Left renal cortex interstitium (tissue), 4 donors: ENCODE data around the gene S100A1. TPM values are rescaled to one million over a fixed set of nuclear protein-coding genes. Genes with fewer than 3 reads are reported as not detected.

ENCODE experiments used
- DNase-seq, 4 donors: peaks; one replicate each; pipeline ENCODE4 v3.0.0-alpha.2; 2013; ENCODE audit warnings: low read depth in 4 of 4, low spot score in 2 of 4, missing footprints in 1 of 4
- polyA plus RNA-seq, 4 donors: library from polyadenylated mRNA; unstranded; fragments of 120-200 nt; gene quantifications; one replicate each; pipeline ENCODE4 v1.2.1, GENCODE V29; 2013; ENCODE audit not compliant: insufficient read length in 4 of 4

Gene S100A1
- polyA plus RNA-seq, 4 donors: 20.3 to 36.3 (median 23.9) TPM

DNA sequence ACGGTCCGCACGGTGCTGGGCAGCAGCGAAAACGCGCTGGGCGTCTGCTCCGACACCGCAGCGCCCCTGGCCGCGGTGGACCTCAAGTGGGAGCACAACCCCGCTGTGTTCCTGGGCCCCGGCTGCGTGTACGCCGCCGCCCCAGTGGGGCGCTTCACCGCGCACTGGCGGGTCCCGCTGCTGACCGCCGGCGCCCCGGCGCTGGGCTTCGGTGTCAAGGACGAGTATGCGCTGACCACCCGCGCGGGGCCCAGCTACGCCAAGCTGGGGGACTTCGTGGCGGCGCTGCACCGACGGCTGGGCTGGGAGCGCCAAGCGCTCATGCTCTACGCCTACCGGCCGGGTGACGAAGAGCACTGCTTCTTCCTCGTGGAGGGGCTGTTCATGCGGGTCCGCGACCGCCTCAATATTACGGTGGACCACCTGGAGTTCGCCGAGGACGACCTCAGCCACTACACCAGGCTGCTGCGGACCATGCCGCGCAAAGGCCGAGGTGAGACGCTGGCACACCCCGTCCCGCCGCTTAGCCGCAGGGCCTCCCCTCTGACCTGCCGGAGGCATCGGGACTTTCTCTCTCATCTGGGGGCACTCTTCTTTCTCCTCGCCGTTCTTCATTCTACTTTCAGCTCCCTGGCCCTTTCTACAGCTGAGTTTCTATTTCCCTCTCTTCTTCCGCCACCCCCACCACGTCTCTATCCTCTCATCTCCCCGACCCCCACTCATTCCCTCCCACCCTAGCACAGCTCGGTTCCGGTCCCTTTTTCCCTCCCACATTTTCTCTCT lies 51.3 kb downstream of the S100A1 start:
- no peak for DNase-seq

DNA sequence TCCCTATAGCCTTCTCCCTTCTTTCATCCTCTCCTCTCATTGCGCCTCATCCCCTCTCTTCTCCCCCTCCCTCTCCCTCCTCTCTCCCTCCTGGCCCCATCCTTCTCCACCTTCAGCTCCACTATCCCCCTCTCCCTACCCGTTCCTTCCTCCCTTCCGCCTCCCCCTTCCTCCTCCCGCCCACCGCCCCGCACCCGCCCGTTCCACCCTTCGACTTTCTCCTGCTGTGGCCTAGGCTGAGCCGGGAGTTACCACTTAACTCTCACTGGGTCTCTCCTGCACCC lies 51.8 kb downstream of the S100A1 start:
- no peak for DNase-seq

Other genes starting within 250 kb of the S100A1 start
- gene S100A8, start 237.4 kb upstream of the S100A1 start, polyA plus RNA-seq: 10 to 100 TPM in 3 of 4 donors, 1 to 10 TPM in 1; 4.4 to 15.1 (median 12.9) TPM
- gene S100A7A, start 211.9 kb upstream of the S100A1 start, polyA plus RNA-seq: not detected
- under 1 TPM in 3 of 4 donors, not detected in 1; 0.32 to 0.87 (median 0.55) TPM for gene S100A7, start 167.8 kb upstream of the S100A1 start, polyA plus RNA-seq
- gene S100A6, start 92.4 kb upstream of the S100A1 start, polyA plus RNA-seq: 100 to 1,000 TPM; 184 to 308 (median 260) TPM
- gene S100A5, start 87.5 kb upstream of the S100A1 start, polyA plus RNA-seq: 1 to 10 TPM in 2 of 4 donors, under 1 TPM in 2; 0.76 to 1.3 (median 1.1) TPM
- gene S100A4, start 82.6 kb upstream of the S100A1 start, polyA plus RNA-seq: 10 to 100 TPM; 32.3 to 55.5 (median 47.8) TPM
- under 1 TPM in 3 of 4 donors, not detected in 1; 0.46 to 0.52 (median 0.47) TPM for gene S100A3, start 79.2 kb upstream of the S100A1 start, polyA plus RNA-seq
- gene S100A2, start 62.6 kb upstream of the S100A1 start, polyA plus RNA-seq: 1 to 10 TPM; 6.0 to 9.8 (median 8.9) TPM
- 100 to 1,000 TPM in 3 of 4 donors, 10 to 100 TPM in 1; 94.1 to 126 (median 109) TPM for gene S100A16, start 15.3 kb upstream of the S100A1 start, polyA plus RNA-seq
- gene S100A14, start 12.1 kb upstream of the S100A1 start, polyA plus RNA-seq: 10 to 100 TPM; 16.6 to 27.0 (median 22.6) TPM
- 100 to 1,000 TPM; 133 to 184 (median 160) TPM for gene S100A13, start 929 bp upstream of the S100A1 start, polyA plus RNA-seq
- 100 to 1,000 TPM; 116 to 159 (median 133) TPM for gene CHTOP, start 5.6 kb downstream of the S100A1 start, polyA plus RNA-seq
- gene SNAPIN, start 30.3 kb downstream of the S100A1 start, polyA plus RNA-seq: 10 to 100 TPM; 50.0 to 59.6 (median 54.6) TPM
- 100 to 1,000 TPM; 273 to 319 (median 288) TPM for gene ILF2, start 42.6 kb downstream of the S100A1 start, polyA plus RNA-seq
- 10 to 100 TPM; 62.7 to 74.5 (median 71.5) TPM for gene NPR1, start 50.3 kb downstream of the S100A1 start, polyA plus RNA-seq
- gene INTS3, start 99.6 kb downstream of the S100A1 start, polyA plus RNA-seq: 100 to 1,000 TPM in 2 of 4 donors, 10 to 100 TPM in 2; 77.5 to 158 (median 113) TPM
- gene SLC27A3, start 147.0 kb downstream of the S100A1 start, polyA plus RNA-seq: 10 to 100 TPM; 29.3 to 41.5 (median 36.4) TPM